B cell (primary cell): ENCODE results near the gene MAP4K4. TPM values are rescaled to one million over a fixed set of nuclear protein-coding genes. Genes with fewer than 3 reads are reported as not detected.

ENCODE experiments used
- ATAC-seq: fragments of 200-7000 bp; cut with Tn5 transposase; one replicate; pipeline ENCODE4 v1.10.0; 2021; ENCODE audit warnings: low read depth, mild to moderate bottlenecking, moderate number of reproducible peaks, moderate library complexity
- CTCF ChIA-PET: fragments of 350-600 bp; sonication (Branson Sonifier 250); formaldehyde crosslinking; loops from one replicate; lab custom pipeline; 2021; ENCODE audit warnings: antibody characterized with exemption, inconsistent platforms; lab: Charles Lee
- POLR2A ChIA-PET: fragments of 350-600 bp; sonication (Branson Sonifier 250); formaldehyde crosslinking; loops from one replicate; lab custom pipeline; 2021; ENCODE audit warnings: antibody characterized with exemption; lab: Charles Lee
- DNase-seq: peaks from one replicate; pipeline ENCODE4 v3.0.0; 2013
- H2AFZ ChIP-seq: 2 replicates; pipeline ENCODE4 v1.6.1; 2012; ENCODE audit warnings: mild to moderate bottlenecking, low read depth, low read length; ENCODE audit not compliant: insufficient read depth, poor library complexity, severe bottlenecking
- H3K27ac ChIP-seq, 2 donors: 1 replicate in 1 of 2; 2 replicates in 1 of 2; pipeline ENCODE4 v1.5.1; 2012 to 2013; ENCODE audit warnings: low read length in 2 of 2, mild to moderate bottlenecking in 2 of 2, moderate library complexity in 1 of 2
- H3K27me3 ChIP-seq, 4 experiments: fragments of 200-600 bp in 1 of 4; sonication (generic) in 1 of 4; replicated peaks in 1 of 4; 1 replicate in 2 of 4; 2 replicates in 2 of 4; pipeline versions ENCODE4 v1.6.1 to v1.7.0; 2013 to 2016; ENCODE audit warnings: low read length in 3 of 4, mild to moderate bottlenecking in 2 of 4, mixed read lengths in 1 of 4, moderate library complexity in 1 of 4; ENCODE audit not compliant: insufficient read depth in 4 of 4, control insufficient read depth in 3 of 4; ENCODE audit errors: control extremely low read depth in 1 of 4
- H3K36me3 ChIP-seq, 2 experiments: replicated peaks in 1 of 2; 1 replicate in 1 of 2; 2 replicates in 1 of 2; pipeline versions ENCODE4 v1.6.1 to v1.7.1; 2013; ENCODE audit warnings: low read length in 1 of 2; ENCODE audit not compliant: insufficient read depth in 2 of 2, control insufficient read depth in 1 of 2; ENCODE audit errors: control extremely low read depth in 1 of 2, extremely low read depth in 1 of 2
- H3K4me1 ChIP-seq, 2 donors: fragments of 200-600 bp in 1 of 2; sonication (generic) in 1 of 2; 1 replicate in 1 of 2; 2 replicates in 1 of 2; pipeline versions ENCODE4 v1.5.1 to v1.6.1; 2013 to 2017; ENCODE audit warnings: low read length in 2 of 2; ENCODE audit not compliant: control insufficient read depth in 2 of 2, insufficient read depth in 2 of 2
- H3K4me2 ChIP-seq: replicated peaks from 2 replicates; pipeline ENCODE3; 2012; ENCODE audit warnings: mild to moderate bottlenecking, low read depth, low read length; ENCODE audit not compliant: poor library complexity, severe bottlenecking
- H3K4me3 ChIP-seq, 5 experiments: fragments of 200-600 bp in 1 of 5; sonication (generic) in 1 of 5; 1 replicate in 3 of 5; 2 replicates in 2 of 5; pipeline versions ENCODE4 v1.5.1 to v1.7.0; 2011 to 2016; ENCODE audit warnings: low read length in 4 of 5, mild to moderate bottlenecking in 4 of 5, low read depth in 2 of 5, control low read depth in 1 of 5, moderate library complexity in 1 of 5; ENCODE audit not compliant: insufficient read depth in 1 of 5; ENCODE audit errors: control extremely low read depth in 1 of 5, extremely low read depth in 1 of 5
- H3K79me2 ChIP-seq: fragments of 200-600 bp; sonication (generic); one replicate; pipeline ENCODE4 v1.6.0; 2016; ENCODE audit warnings: low read length; ENCODE audit not compliant: control insufficient read depth, insufficient read depth
- H3K9ac ChIP-seq: fragments of 200-600 bp; sonication (generic); 2 replicates; pipeline ENCODE4 v1.6.1; 2017; ENCODE audit warnings: mild to moderate bottlenecking, low read length, moderate library complexity
- H3K9me3 ChIP-seq, 3 donors: one replicate each; pipeline versions ENCODE4 v1.6.1 to v1.7.1; 2013; ENCODE audit warnings: low read length in 2 of 3; ENCODE audit not compliant: control insufficient read depth in 2 of 3, insufficient read depth in 1 of 3; ENCODE audit errors: control extremely low read depth in 1 of 3
- H4K20me1 ChIP-seq: 2 replicates; pipeline ENCODE4 v1.6.0; 2012; ENCODE audit warnings: mild to moderate bottlenecking, low read length; ENCODE audit not compliant: insufficient read depth, control insufficient read depth, poor library complexity, severe bottlenecking
- H3K27ac Mint-ChIP-seq: one replicate; pipeline ENCODE4 v1.8.0; 2021; ENCODE audit warnings: mixed read lengths
- H3K27me3 Mint-ChIP-seq: one replicate; pipeline ENCODE4 v1.8.0; 2021; ENCODE audit warnings: mixed read lengths
- H3K4me1 Mint-ChIP-seq: one replicate; pipeline ENCODE4 v1.8.0; 2021; ENCODE audit warnings: mixed read lengths
- H3K4me3 Mint-ChIP-seq: one replicate; pipeline ENCODE4 v1.8.0; 2021; ENCODE audit warnings: mixed read lengths
- H3K9me3 Mint-ChIP-seq: one replicate; pipeline ENCODE4 v1.8.0; 2022; ENCODE audit warnings: mixed read lengths; ENCODE audit not compliant: insufficient read depth
- CTCF ChIP-seq: fragments of 200-600 bp; IDR thresholded peaks from one replicate; pipeline ENCODE4 v1.8.0; 2022; ENCODE audit warnings: antibody characterized with exemption, mild to moderate bottlenecking
- EZH2 ChIP-seq: IDR thresholded peaks from 2 replicates; pipeline ENCODE4 v1.6.1; 2012; ENCODE audit warnings: borderline replicate concordance, low read depth, mild to moderate bottlenecking, moderate library complexity, low read length; ENCODE audit not compliant: insufficient read depth, poor library complexity, severe bottlenecking
- WGBS: methylation state at CpG from one replicate; pipeline ENCODE4 v1.1.5; 2013; ENCODE audit warnings: missing lambda C conversion rate; ENCODE audit not compliant: insufficient coverage; 5-methylcytosine and 5-hydroxymethylcytosine counted together
- intact Hi-C: fragments of 100-400 bp; cut with micrococcal nuclease; formaldehyde crosslinking; loops from one replicate; pipeline ENCODE4 v1.10.0; 2022
- polyA plus RNA-seq: library from polyadenylated mRNA; depleted of rRNA; stranded (reverse); fragments of >200 nt; gene quantifications from 2 replicates; pipeline ENCODE4 v1.2.3, GENCODE V29; 2012
- total RNA-seq, 2 donors: library from RNA; stranded (reverse); fragments of 120-200 nt in 1 of 2; gene quantifications; 1 replicate in 1 of 2; 2 replicates in 1 of 2; pipeline versions ENCODE4 v1.2.3 to v1.2.4, GENCODE V29; 2013 to 2022

Gene MAP4K4
- total and polyA plus RNA-seq, 2 donors (not counting 1 experiment from before 2014, with no cell fraction given): 54.8 to 280 TPM

- ATAC-seq (peak; percentile 83), DNase-seq (peak; percentile 82)
- Histone ChIP-seq H3K4me3 (peak overlapping the region in 2 of 5 experiments; percentile 8 to 28), H3K4me2 (peak overlapping the region; percentile 59), H3K4me1 (peaks cover 77 to 78% of the 10 kb centered on the region in 2 donors), H3K36me3 (peaks cover 0 to 2% of the 10 kb centered on the region in 2 experiments), H3K27me3 (no peaks in the 10 kb centered on the region), H2AFZ (no peak overlapping the region), H4K20me1 (peaks cover 52% of the 10 kb centered on the region), H3K9me3 (no peaks in the 10 kb centered on the region), H3K9ac (peak overlapping the region; percentile 33), H3K27ac (peak overlapping the region; percentile 68 to 85), H3K79me2 (peaks cover 82% of the 10 kb centered on the region)
- intact Hi-C loops: loop anchor here (1.0 to 5.0 kb wide), 5 partner anchors 15 to 55 kb away; no protein-coding TSS in a partner anchor
- TF ChIP-seq CTCF (no peak), EZH2 (no peak)
- Mint-ChIP-seq H3K4me1 (peaks cover 80% of the 10 kb centered on the region), H3K27me3 (no peaks in the 10 kb centered on the region), H3K9me3 (no peaks in the 10 kb centered on the region), H3K27ac (peak overlapping the region; percentile 85), H3K4me3 (peak overlapping the region; percentile 74)
- ChIA-PET CTCF (interaction anchor here (0.7 to 3.2 kb wide), 17 partner anchors 9 to 364 kb away, joined by 3 to 15 read pairs (median 3); partner anchors contain the start of gene CREG2), POLR2A (interaction anchor here (0.6 to 1.8 kb wide), 6 partner anchors 10 to 64 kb away, joined by 3 to 6 read pairs (median 3); no protein-coding TSS in a partner anchor)
- WGBS: 0% methylated on average over 2 of the region's 3 CpGs
These were observed 54.5 kb downstream of the MAP4K4 start for GRCh38 chr2:101751875-101752619.
